Activated naive CD8-positive, alpha-beta T cell treated with anti-CD3 and anti-CD28 coated beads, Interleukin-2, amount 50 U/mL, for 16 hours (primary cell): ENCODE measurements around the gene RNF166.

ENCODE experiments used
- DNase-seq: peaks from one replicate; pipeline ENCODE4 v3.0.0-alpha.2; 2020; ENCODE audit warnings: low read depth, low spot score

RNF166 gene

DNA sequence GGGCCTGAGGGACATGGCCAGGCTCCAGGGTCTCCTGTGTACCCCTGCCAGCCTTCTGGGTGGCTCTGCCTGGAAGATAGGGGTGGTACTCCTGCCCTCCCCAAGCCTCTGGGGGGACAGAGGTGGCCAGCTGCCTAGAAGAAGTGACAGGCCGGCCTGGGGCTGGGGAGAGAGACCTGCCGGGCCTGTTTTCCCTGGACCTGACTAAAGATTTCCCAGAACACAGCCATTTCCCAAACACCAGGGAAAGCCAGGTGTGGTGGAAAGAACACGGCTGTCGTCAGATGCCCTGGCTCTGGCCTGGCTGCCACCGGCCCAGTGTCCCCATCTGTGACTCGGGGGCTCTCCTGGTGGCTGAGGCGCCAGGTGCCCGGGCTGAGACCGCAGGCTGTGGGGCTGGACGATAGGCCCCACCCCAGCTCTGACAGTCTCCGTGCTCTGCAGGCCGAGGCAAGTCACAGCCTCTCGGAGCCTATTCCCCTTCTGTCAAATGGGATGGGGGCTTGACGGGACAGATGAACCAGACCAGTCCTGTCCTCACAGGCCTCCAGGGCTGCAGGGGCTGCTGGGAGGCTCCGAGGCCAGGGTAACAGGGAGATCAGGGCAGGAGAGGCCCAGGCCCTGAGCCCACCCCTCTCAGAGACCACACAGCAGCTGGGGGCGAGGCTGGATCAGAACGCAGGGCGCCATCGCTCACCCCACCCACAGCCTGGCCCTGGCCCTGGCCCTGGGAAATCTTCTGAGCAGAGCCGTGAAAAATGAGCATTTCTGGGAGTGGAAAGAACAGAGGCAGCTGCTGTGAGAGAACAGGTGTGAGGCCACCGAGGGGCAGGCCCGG is 33.1 kb upstream of the RNF166 start:
- no peak for DNase-seq

DNA sequence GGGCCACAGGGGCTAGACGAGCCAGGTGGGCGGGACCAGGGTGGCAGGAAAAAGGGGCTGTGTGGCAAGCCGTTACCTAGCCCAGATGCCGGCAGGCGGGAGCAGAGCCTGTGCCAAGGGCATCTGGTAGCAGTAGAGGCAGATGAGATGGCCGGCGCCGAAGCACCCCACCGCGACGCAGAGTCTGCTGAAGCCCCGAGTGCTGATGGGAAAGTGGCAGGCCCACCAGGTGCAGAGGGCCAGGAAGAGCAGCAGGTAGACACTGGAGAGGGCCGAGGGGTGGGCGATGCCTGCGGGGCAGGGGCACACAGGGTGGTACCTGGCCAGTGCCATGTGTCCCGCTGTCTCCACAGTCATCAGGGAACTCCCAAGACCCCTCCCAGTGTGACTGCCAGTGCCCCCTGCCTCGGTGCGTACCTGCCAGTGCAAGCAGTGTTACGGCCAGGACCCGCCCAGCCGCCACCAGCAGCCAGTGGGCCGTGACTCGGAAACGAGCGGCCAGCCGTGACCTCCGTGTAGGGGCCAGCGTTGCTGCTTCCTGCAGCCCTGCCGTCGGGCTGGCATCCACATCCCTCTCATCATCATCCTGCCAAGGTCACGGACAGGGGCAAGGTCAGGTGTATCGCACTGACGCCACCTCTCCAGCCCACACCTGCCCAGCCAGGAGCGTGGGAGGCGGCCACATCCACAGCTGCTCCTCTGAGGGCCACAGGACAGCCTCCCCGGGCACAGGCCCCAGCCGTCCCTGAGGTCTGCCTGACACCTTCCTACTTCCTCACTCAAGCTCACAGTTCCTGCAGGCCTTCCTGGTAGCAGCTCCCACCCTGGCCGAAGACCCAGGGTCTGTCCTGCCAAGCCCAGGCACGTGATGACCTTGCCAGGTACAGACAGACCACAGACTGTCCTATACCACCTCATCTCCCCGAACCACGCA is 32.2 kb upstream of the RNF166 start:
- no peak for DNase-seq

DNA sequence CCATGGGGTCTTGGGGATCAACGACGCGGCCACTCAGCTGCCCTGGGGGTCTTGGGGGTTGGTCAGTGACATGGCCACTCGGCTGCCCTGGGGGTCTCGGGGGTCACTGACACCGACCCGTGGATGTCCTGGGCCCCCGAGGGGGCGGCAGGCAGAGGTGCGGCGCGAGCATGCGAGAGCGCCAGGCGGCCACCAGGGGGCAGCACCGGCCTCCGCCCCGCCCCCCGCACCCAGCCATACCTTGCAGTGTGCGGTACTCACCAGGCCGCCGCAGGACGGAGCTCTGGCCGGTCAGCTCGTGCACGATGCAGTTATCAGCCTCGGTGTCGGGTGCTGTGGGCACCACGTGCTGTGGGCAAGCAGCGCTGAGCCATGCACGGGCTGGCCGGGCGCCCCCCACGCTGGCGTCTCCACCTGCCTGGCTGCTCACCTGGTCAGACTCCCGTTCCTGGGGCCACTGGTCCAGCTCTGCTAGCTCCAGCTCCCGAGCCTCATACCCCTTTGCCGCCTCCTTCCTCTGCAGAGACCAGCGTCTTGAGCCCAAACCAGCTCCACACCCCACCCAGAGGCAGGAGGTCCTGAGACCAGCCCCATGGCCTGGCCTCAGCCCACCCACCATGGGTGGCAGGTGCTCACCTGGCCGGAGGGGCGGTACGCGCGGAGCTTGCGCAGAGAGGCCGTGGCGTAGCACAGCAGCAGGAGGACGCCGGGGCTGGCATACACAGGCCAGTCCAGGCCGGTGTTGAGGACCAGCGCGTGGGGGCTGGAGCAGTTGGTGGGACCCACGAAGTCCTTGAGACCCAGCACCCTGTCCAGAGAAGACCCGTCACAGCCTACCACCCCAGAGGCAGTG is 31.3 kb upstream of the RNF166 start:
- peak; percentile 33 for DNase-seq

DNA sequence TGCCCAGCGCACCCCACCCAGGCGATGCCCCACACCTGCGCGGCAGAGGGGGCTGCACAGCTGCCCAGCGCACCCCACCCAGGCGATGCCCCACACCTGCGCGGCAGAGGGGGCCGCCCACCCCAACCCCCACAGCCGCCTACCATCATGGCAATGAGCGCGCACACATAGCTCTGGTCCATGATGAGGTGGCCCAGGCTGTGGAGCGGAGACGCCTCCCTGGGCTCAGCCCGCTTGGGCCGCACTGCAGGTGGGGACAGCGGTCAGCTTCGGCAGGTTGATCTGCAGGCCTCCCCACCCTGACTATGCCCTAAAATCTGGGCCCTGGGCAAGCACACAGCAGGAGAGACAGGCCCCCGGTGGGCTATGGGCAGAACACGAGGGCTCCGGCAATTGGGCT is 30.3 kb upstream of the RNF166 start:
- no peak for DNase-seq

DNA sequence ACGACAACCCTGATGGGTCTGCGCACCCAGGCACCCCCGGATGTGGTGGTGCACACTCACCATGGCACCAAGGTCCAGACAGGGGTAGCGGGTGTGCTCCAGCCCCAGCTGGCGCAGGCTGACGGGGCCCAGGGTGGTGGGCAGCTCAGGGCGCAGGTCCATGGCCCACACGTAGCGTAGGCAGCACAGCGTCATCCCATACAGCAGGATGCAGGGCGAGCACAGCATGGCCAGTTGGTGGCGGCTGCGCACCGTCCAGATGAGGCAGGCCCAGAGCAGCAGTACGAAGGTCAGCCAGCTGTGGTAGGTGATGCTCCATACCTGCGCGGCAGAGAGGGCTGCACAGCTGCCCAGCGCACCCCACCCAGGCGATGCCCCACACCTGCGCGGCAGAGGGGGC is 29.9 kb upstream of the RNF166 start:
- DNase-seq, result no peak

DNA sequence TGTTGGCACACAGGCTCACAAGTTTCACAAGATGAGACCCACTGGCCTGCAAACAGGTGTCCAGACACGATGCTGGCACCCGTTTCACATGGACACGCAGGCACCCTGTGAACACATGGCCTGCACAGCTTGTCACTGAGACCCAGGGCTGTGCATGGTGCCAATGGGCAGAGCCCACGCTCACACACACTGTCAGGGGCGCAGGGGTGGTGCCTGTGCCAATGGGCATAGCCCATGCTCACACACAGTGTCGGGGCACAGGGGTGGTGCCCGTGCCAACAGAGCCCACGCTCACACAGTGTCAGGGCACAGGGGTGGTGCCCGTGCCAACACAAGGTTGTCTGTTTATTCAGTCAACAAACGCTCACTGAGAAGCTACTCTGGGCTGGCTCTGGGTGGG is 29.4 kb upstream of the RNF166 start:
- no peak for DNase-seq

DNA sequence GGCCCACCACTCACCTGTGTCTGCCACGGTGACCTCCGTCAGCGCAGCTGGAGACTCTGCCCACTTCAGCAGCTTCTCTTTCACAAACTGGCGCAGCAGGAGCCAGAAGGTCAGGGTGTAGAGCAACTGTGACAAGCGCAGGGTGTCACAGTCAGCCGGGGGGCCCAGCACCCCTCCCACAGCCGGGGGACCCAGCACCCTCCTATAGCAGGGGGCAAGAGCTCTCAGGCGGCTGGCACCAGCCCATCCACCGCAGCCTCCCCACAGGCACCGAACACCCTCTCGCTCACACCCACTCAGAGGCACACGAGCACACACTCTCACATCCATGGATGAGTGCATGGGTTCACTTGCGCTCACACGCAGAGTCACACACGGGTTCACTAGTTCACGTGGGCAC is 28.9 kb upstream of the RNF166 start:
- no peak for DNase-seq

DNA sequence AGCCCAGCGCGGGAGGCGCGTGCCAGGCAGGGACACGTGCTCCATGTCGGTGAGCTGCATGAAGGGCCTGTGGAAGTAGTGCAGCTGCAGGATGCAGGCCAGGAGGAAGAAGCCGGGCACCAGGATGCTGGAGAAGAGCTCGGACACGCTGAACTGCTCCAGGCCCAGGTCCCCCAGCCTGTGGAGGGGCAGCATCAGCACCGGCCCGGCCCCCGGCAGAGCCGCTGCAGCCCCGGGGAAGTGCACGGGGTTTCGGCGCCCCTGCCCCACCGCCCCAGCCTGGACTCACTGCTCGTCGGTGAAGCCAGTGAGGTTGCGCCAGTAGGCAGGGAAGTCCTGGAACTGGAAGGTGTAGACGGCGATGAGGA is 28.1 kb upstream of the RNF166 start:
- DNase-seq, result no peak

DNA sequence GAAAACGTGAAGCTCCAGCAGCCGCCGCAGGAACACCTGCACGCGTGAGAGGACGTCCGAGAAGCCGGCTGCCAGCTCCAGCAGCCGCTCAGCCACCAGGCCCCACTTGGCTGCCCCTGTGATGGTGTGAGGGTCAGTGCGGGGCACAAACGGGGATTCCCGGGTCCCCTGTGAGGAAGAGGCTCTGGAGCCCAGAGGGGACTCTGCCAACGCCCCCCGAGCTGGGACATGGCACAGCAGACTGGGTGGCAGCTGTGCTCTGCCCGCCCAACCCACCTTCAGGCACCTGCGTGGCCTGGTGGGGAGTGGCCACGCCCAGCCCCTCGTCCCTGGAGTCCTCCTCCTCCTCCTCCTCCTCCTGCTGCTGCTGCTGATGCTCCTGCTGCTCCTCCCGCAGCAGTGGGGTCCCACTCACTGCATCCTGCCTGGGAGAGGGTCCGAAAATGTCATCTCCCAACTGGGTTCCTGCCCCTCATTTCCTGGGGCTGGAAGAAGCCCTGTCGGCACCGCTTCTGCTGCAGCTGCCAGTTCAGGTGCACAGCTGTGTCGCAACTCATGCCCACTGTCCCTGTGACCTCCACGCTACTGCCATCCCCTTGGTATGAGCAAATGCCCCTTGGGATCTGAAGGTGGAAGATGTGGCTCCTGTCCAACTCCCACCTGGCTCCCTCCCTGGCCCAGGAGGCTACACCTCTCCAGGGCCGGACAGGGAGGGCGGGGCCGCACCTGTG is 27.6 kb upstream of the RNF166 start:
- no peak for DNase-seq

DNA sequence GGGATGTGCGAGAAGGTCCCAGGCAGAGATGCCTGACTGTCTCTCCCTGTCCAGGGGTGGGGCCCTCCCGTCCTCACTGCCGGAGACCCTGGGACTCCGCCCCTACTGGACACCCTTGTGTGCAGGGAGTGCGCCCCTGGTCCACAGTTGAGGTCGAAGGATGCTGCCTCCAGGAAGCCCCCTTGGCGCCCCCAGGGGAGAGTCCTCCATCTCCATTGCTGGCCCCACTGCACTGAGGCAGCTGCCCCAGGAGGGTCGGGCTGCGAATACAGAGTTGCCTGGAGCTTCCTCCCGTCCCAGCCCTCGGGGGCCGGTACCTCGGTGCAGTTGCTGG is 26.7 kb upstream of the RNF166 start:
- no peak for DNase-seq

DNA sequence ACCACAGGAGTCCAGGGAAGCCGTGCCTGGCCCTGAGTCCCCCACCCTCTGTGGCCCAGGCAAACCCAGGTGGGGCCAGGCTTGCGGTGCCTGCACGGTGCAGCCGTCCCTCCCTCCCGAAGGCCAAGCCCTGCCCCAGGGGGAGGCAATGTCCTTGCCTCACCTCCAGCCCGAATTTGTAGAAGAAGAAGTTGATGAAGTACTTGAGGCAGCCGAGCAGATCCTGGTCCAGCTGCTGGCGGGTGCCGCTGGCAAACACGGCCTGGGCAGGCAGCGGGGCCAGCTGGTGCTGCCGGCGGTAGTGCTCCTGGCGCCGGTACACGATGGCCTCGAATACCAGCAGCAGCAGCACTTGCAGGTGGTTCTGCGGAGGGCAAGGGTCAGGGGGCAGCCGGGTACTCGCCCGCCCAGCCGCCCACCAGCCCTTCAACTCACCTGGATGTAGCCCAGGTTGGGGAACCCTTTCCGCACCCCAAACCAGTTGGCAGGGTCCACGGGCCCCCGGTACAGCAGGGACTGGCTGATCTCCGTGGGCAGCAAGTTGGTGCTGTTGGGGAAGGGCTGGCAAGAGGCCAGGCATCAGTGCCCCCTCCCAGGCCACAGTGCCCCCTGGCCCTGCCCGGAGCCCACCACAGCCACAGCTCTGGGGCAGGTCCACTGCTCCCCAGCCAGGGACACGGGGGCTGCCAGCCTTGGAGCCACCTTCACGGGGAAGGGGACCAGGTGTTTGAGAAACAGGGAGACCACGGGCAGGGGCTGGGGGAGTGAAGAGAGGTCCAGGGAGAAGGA is 26.2 kb upstream of the RNF166 start:
- no peak for DNase-seq

DNA sequence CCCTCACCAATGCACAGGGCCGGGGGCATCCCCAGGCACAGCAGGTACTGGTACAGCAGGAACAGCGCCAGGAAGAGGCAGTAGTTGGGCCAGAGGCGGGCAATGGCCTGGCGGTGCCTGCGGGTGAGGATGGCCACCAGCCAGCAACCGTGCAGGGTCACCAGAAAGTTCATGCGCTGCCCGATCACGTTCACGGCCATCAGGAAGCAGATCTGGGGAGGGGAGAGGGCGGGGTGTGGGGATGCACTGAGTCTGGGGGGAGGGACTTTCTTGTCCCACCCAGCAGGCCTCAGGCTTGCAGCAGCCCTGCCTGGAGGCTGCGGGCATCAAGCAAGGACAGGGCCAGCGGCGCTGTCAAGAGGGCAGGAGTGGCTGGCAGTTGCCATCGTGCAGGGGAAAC is 25.5 kb upstream of the RNF166 start:
- no peak for DNase-seq

DNA sequence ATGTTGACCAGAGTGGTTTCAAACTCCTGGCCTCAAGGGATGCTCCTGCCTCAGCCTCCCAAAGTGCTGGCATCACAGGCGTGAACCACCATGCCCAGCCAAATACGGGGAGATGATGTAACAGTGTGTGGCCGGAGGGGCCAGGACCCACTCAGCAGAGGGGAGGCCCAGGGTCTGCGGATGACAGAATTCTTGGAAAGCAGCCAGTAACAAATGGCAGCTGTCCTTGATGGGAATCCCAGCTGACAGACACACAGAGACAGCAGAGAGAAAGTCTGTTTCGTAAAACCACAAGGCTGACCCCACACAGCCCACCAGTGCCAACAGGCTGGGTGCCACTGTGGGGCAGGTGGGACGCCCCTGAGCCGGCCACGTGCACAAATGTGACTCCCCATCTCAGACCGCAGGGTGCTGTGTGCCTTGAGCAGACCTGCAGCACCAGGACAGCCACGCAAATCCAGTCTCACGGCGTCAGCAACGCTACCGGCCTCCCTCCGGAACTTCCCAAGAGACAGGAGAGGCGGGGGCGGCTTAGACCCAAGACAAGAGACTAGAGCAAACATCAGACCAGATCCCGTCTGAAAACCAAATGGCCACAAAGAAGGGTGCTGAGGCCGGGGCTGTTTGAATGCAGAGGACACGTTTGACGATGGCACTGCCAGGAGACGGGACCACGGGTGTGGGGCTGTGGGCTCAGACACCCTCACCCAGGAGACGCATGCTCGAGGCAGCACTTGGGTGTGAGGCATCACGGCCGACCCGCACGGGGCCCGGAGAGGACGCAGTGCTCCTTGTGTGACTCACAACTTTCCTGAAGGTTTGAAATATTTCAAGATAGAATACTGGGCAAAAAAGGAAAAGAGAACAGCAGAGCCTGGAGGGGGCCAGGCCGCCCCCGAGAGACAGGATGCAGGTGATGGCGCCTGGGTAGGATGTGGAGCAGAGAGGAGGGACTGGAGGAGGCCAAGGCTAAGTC is 24.7 kb upstream of the RNF166 start:
- DNase-seq, result no peak

DNA sequence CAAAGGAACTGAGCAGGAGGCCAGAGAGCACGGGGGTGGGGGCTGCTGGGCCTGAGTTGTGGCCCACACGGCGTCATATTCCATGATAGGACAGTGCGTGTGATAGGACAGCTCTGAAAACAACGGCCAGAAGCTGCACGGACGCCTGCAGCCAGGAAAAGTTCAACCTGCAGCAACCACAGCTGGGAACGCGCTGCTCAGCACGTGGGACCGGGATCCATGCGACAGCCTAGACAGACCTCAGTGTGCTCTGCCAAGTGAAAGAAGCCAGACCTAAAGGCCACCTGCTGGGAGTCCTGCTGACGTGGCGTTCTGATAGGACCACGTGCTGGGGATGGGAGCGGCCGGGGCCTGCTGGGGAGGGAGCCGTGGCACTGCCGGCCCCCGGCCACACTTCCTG is 21.7 kb upstream of the RNF166 start:
- DNase-seq, result no peak

DNA sequence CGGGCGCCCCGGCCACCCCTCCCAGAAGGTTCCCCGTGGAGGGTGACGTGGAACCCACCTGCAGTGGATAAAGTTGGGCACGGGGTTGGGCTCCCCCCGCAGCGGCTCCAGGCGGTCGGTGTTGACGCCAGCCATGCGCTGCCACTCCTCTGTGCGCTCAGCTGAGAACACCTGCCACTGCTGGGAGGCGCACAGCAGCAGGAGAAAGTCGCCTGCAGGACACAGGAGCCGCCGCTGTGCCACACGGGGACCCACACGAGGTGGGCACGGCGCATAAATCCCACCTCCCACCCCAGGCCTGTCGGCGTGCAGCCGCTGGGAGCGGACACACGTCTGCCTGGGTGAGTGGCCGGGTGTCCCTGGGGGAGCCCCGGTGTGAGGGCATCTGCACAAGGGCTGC is 20.8 kb upstream of the RNF166 start:
- DNase-seq, result no peak

DNA sequence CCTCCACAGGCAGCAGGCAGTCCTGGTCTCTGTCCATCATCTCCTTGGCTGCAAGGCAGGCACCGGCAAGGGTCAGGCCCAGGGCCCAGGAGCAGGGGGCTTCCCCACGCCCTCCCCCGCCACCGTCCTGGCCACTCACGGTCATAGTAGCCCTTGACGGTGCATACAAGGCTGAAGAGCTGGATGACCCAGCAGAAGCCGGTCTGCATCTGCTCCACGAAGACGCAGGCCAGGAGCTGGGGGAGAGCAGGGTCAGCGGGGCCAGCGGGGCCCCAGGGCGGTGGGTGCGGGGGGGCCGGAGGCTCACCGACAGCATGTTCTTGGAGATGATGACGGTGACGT is 20.2 kb upstream of the RNF166 start:
- DNase-seq, result no peak

DNA sequence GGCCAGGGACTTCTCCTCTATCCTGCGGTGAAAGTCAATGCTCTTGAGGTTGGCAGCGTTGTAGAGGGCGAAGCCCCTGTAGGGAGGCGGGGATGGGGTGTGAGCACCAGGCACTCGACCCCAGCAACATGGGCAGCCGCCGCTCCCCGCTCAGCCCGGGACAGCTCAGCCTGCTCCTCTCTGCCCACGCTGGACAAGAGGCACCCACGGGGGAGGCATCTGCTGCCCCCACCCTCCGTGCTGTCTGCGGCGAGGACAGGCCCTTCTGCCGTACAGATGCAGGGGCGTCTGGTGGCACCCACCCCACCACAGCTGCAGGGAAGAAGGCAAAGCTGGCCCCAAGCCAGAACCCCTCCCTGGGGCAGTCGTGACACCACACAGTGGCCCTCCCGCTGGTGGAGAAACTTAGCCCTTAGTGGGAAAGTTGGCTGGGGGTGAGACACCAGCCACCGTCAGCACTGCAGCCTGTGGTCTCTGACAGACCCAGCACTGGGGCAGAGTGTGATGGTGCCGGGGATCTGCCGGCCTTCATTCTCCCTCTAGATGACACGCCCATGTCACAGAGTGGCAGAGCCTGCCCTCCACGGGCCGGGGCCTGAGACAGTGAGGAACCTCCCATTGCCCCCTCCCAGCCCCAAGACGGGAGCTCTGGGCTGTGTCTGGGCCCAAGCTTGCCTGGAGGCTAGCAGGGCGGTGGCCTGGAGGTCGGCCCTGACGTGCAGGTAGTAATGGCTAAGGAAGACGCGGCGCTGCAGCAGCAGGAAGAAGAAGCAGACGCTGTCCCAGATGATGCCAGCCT is 19.6 kb upstream of the RNF166 start:
- no peak for DNase-seq

DNA sequence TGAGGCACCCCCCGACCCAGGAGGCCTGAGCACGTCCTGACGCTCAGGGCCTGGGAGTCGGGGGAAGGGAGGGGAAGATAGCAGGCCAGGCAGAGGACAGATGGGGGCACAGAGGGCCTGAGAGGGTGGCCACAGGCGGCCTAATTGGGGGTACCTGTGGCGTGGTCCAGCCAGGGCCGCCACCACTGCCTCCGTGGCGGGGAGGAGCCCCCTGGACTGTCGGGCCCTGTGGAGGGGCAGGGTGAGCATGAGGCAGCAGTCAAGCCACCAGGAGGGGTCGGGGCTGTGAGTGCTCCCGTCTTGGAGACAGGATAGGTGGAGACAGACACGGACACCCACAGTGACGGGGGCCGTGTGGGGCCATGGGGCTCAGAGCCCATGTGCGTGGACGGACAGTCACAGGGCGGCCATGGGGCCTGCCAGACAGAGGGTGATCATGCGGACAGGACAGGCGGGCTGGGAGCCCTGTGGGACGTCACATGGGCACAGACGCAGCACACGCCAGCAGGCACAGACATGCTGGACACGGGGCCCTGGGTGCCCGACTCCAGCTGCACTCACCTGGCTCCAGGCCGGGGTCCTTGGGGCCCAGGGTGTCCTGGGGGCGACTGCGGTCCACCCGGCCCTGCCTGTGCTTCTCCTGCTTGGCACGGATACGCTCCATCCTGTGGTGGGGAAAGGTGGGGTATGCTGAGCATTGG is 18.8 kb upstream of the RNF166 start:
- DNase-seq, result no peak
